Neural cell (in vitro differentiated cells): ENCODE measurements around the gene POMP.

Experiments used
- CTCF ChIP-seq: fragments of 450-650 bp; IDR thresholded peaks from 2 replicates; pipeline ENCODE4 v1.5.1; 2014; ENCODE audit warnings: antibody characterized with exemption, mild to moderate bottlenecking, moderate library complexity; ENCODE audit not compliant: poor library complexity, severe bottlenecking
- EZH2 ChIP-seq: fragments of 200-600, 300-800 bp; shearing (Covaris generic), sonication (generic); IDR thresholded peaks from 2 replicates; pipeline ENCODE4 v1.6.1; 2014; ENCODE audit warnings: antibody characterized with exemption, low read length, borderline replicate concordance, mild to moderate bottlenecking; ENCODE audit not compliant: insufficient read depth, poor library complexity, severe bottlenecking
- MXI1 ChIP-seq: fragments of 450-650 bp; conservative IDR thresholded peaks from 2 replicates; pipeline ENCODE4 v1.6.1; 2014; ENCODE audit warnings: antibody characterized with exemption, mild to moderate bottlenecking; ENCODE audit not compliant: poor library complexity, severe bottlenecking
- POLR2AphosphoS5 ChIP-seq: IDR thresholded peaks from 2 replicates; pipeline ENCODE4 v1.6.1; 2012
- REST ChIP-seq: IDR thresholded peaks from 2 replicates; pipeline ENCODE4 v1.6.1; 2012; ENCODE audit warnings: borderline replicate concordance

GRCh38 chr13:28624707-28625432 lies 34.1 kb upstream of the POMP start:
- no peak for TF ChIP-seq CTCF
- no peak for TF ChIP-seq MXI1
- TF ChIP-seq EZH2, result no peak
- TF ChIP-seq REST, result no peak
- TF ChIP-seq POLR2AphosphoS5, result no peak
